Measurements from ENCODE around the gene ZMIZ2. TPM values are rescaled to one million over a fixed set of nuclear protein-coding genes. Genes with fewer than 3 reads are reported as not detected.
"Not testable (repeated sequence)": the region's sequence is repeated elsewhere in the genome, so short reads cannot be mapped to it uniquely, and the experiment has no call there.

ZMIZ2 gene
- polyA plus RNA-seq, 1 donor, result 37.4 TPM

DNA sequence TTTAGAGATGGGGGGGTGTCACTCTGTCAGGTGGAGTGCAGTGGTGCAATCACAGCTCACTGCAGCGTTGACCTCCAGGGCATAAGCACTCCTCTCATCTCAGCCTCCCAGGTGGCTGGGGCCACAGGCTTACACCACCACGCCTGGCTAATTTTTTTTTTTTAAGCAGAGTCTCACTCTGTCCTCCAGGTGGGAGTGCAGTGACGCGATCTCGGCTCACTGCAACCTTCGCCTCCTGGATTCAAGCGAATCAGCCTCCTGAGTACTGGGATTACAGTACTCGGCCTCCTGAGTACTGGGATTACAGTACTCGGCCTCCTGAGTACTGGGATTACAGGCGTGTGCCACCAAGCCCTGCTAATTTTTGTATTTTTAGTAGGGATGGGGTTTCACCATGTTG is 24.2 kb downstream of the ZMIZ2 start:
- DNase-seq (ENCODE audit: low read depth), result no peak

DNA sequence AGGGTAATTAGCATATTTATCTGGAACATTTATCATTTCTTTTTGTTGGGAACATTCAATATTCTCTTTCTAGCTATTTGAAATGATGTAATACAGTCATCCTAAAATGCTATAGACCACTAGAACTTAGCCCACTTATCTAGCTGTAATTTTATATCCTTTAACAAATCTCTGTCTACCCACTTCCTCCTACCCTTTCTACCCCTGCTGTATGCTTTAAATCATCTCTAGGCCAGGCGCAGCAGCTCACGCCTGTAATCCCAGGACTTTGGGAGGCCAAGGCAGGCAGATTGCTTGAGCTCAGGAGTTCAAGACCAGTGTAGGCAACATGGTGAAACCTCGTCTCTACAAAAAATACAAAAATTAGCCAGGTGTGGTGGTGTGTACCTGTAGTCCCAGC is 25.8 kb downstream of the ZMIZ2 start:
- not testable (repeated sequence) for DNase-seq (ENCODE audit: low read depth)

DNA sequence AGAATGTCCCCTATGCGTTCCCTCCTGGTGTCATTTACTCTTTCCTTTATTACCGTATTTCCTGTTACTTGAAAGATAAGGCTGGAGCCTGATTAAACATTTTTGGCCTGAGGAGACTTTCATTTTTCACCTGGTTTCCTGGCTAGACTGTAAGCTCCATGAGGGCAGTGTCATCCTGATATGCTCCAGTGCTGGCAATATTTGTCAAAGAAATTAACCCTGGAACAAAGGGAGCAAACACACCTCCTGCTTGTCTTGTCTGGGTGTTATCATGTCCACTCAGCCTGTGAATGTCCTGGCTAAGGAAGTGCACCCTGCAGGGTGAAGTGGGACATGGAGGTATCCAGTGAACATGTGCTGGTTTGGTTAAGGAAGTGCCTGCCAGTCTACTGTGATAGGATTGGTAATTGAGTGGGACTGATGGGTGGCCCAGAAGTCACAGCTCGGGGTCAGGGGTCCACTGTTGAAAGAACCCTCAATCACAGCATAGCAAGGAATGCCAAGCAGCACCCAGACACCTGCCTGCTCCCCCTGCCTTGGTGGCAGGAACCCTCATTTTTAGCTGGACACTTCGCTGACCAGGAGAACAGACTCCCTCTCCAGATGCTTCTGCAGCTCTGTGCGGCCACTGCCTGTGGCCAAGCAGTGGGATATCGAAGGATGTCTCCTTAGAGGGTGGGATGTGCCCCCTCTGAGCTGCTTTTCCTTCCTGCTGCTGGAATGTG is 26.9 kb downstream of the ZMIZ2 start:
- no peak for DNase-seq (ENCODE audit: low read depth)

DNA sequence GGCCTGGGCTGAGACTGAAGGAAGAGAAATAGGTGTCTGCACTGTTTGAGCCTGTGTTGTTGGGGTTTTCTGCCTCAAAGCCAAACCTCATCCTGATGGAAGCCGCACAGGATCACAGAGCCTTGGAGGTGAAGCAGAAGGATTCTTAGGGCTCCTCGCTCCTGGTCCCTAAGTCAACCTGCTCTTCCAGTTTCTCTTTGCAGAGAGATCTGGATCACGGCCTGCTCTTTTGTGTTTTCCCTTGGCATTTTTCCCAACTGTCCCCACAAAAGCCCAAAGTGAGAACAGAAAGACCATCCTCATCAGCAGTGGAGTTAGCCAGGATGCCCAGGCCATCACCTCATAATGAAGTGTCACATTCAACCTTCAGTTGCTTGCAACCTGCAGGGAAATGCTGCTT is 27.6 kb downstream of the ZMIZ2 start:
- DNase-seq (ENCODE audit: low read depth), result no peak

DNA sequence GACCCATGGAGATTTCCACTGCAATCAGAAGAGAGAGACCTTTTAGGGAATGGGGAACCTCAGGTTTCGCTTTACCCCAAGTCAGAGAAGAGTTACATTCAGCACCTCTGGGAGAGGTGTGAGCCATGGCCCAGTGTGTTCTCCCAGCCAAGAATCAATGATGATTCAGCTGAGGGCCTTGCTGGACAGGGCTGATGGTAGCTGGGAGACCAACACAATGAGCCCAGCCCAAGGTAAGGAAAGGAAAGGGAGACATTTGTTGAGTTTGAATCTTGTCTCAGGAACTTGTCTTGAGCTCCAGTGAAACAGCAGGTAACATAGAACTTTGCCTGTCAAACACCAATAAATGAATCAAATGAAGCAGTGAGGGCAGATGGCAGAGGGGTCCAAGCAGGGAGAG is 33.8 kb downstream of the ZMIZ2 start:
- DNase-seq (ENCODE audit: low read depth), result no peak

DNA sequence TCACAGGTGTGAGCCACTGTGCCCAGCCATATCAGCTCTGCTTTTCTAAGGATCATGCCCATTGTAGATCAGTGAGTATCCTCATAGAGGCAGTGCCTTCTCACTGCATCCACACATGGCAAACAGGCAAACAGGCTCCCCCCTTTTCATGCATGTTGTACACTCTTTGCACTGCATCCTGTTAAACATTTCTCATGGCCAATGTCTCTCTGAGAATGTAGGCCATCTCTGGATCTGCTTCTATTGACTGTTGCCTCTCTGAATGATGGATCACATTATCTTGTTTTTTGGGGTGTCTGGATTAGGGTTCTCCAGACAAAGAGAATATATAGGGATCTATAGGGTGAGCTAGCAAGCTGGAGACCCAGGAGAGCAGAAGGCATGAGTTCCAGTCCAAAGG is 34.8 kb downstream of the ZMIZ2 start:
- no peak for DNase-seq (ENCODE audit: low read depth)

DNA sequence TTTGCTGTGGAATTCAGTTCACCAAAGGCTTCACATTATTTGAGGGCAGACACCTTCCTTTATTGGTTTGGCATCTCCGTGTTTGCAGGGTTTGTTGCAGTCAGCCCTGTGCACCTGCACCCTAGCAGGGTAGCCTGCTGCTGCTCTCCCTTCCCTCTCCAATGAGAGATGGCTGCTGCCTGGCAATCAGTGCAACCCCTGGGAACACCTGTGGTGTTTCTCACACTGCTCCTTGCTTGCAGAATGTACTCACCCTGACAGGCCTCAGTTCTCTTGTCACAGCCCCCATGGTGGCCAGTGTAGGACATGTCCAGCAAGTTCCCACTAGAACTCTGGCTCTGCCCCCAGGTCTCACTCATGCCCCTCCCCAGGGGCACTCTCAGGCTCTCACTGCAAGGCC is 35.7 kb downstream of the ZMIZ2 start:
- DNase-seq (ENCODE audit: low read depth), result no peak

DNA sequence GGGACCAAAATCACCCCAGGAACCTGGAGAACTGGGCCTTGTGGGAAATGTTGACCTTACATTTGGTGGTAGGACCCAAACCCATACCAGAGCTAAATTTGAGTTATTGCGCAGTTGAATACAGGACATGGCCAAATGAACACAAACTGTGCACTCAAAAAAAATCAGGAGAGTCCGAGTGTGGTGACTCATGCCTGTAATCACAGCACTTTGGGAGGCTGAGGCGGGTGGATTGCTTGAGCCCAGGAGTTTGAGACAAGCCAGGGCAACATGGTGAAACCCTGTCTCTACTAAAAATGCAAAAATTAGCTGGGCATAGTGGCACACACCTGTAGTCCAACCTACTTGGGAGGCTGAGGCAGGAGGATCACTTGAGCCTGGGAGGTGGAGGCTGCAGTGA is 36.6 kb downstream of the ZMIZ2 start:
- DNase-seq (ENCODE audit: low read depth), result not testable (repeated sequence)

DNA sequence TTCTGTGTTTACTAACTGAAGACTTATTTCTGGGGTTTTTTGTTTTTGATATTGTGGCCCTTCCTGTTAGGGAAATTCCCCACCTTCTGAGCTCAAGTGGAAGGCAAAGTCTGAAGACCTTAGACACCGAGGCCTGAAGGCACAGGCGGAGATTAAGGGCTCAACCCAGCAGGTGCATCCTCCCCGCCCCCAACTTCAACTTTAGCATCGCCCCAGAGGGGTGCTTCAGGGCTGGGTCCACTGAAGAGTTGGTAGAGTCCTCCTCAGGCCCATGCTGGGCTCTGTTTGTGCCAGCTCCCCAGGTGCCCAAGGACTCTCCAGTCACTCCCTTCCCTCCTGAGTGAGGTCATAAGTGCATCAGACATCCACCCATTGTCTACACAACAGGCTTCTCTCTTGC is 38.4 kb downstream of the ZMIZ2 start:
- DNase-seq (ENCODE audit: low read depth), result no peak

DNA sequence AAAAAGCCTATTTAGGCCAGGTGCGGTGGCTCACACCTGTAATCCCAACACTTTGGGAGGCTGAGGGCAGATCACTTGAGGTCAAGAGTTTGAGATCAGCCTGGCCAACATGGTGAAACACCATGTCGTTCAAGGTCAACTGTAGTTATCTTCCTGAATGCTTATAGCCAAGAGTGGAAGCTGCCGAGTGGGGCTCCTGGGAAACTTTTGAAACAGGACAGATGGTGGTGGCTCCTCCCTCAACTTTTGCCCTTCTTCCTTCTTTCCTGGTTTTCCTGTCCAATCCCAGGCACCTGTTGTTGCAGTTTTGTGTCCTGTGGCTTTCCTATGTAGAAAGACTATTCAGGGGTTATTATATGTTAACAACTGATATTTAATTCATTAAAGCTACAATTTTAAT is 39.1 kb downstream of the ZMIZ2 start:
- no peak for DNase-seq (ENCODE audit: low read depth)

DNA sequence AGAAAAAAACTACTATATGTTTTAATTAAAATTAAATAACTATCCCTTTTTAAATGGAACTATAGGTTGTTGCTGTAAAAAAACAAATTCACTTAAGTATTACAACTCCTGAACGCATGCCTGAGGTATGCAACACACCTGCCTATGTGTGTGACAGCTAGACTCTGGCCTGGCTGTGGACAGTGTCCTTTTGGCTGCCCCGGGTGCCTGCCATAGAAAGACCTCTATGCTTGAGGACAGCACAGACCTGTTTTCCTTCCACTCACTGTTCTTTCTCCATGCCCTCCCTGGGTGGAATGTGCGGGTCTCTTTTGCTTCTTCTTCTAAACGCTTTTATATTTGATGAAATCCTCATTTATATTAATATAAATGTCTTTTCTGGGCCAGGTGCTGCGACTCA is 41.3 kb downstream of the ZMIZ2 start:
- no peak for DNase-seq (ENCODE audit: low read depth)

DNA sequence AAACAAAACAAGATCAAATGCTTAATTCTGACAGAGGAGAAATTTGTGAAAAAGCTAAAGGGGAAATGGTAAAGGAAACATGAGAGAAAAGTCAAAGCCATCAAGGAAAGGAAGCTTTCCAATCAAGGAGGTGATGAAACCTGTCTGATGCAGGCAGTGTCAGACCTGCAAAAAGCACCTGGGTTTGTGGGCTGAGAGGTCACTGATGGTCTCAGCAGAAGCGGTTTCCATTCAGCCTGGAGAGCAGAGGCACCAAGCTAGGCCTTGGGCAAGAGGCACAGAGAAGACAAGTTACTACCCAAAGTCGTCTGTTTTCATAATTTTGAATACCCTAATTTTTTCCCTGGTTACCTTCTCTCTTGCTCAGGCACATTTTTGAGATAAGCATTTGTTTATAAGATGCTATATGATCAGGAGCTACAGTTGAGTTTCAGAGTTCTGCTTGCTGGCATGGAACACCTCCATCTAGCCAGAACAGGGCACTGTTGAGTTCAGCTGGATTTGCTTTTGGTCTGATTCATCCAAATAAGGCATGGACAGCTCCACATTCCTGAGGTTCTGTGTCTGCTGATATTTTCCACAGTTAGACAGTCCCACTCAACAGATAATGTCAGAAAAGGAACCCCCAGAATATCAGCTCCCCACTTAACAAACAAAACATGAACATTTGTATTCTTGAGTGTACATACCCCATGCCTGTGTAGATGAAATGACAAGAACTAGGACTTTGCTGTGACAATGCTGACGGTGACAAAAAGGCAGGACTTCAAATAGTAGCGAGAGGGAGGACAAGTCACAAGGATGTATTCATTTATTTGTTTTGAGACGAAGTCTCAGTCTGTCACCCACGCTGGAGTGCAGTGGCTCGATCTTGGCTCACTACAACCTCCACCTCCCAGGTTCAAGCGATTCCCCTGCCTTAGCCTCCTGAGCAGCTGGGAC is 42.9 kb downstream of the ZMIZ2 start:
- DNase-seq (ENCODE audit: low read depth), result no peak

DNA sequence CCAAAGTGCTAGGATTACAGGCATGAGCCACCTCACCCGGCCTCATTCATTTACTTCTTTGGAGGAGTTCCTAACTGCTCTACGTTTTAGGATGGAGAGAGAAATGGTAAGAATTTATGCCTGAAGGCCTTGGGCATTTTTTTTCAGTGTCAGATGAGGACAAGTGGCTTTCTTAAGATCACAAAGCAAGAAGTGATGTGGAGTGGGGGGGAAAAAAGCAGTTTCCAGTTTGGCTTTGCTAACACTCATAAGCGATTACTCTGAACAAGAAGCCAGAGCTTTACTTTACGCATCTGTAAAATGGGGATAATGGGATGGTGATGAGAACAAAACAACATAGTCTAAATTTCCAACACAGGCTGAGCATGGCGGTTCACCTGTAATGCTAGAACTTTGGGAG is 45.3 kb downstream of the ZMIZ2 start:
- no peak for DNase-seq (ENCODE audit: low read depth)

DNA sequence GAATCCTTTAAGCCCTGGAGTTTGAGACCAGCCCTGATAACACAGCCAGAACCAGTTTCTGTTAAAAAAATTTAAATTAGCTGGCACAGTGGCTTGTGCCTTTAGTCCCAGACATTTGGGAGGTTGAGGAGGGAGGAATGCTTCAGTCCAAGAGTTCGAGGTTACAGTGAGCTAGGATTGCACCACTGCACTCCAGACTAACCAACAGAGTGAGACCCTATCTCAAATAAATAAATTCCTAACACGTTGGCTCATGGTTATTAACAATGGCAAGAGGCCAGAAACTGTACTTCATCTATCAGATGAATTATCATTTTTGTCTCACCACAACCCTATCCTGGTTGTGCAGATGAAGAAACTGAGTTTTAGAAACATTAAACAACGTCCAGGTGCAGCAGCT is 45.7 kb downstream of the ZMIZ2 start:
- DNase-seq (ENCODE audit: low read depth), result no peak

DNA sequence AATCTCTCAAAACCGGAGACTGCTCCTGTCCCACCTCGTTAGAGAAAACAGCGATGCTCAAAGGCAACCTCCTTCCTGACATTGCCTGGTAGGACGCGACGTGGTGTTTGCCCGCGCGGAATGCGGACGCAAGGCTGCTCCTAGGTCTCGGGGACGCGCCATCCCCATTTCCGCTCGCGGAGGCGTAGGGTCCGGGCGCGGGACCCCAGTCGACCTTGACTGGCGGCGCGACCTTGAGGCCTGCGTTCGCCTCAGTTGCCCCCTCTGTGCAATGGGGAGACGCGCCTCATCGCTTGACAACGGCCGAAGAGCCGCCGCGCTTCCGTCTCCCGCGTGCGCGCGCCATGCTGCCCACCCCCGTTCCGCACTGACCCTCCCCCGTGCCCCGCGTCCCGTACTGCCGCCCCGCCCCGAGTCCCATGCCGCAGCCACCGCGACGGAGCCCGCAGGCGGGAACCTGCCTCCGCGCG is 47.4 kb downstream of the ZMIZ2 start:
- no peak for DNase-seq (ENCODE audit: low read depth)

DNA sequence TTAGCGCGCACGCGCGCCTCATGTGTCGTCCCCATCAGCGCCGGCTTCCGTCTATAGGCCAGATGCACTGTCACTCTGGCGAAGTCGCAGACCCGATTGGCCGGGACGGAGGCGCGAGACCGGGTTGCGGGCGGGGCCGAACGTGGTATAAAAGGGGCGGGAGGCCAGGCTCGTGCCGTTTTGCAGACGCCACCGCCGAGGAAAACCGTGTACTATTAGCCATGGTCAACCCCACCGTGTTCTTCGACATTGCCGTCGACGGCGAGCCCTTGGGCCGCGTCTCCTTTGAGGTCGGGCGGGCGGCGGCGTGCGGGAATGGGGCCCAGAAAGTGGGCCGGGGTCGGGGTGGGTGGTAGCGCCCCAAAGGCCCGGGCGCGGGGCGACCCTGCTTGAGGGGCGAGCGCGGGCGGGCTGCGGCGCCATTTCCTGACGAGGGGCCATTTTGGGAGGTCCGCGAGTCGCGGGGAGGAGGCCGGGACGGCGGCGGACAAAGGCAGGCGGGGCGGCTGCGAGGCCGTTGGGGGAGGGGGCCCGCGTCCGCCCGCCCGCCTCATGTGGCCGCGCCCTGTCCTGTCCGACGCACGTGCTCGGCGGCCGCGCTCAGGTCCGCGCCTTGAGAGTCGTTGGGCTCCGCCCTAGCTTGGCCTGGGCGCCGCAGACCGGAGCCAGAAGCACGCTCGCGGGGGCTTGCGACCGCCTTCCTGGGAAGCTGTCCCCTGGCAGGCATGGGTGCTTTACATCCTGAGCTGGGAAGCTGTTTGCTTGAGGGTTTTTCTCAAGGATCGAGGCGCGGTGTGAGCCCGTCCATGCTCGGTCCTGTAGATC is 48.1 kb downstream of the ZMIZ2 start, which contains the start of gene PPIA:
TSS of gene PPIA (plus strand) at position 178 of the 825 bp plus-strand sequence. CDS start at position 222, 44 bp downstream.
- peak; percentile 97 for DNase-seq (ENCODE audit: low read depth)

DNA sequence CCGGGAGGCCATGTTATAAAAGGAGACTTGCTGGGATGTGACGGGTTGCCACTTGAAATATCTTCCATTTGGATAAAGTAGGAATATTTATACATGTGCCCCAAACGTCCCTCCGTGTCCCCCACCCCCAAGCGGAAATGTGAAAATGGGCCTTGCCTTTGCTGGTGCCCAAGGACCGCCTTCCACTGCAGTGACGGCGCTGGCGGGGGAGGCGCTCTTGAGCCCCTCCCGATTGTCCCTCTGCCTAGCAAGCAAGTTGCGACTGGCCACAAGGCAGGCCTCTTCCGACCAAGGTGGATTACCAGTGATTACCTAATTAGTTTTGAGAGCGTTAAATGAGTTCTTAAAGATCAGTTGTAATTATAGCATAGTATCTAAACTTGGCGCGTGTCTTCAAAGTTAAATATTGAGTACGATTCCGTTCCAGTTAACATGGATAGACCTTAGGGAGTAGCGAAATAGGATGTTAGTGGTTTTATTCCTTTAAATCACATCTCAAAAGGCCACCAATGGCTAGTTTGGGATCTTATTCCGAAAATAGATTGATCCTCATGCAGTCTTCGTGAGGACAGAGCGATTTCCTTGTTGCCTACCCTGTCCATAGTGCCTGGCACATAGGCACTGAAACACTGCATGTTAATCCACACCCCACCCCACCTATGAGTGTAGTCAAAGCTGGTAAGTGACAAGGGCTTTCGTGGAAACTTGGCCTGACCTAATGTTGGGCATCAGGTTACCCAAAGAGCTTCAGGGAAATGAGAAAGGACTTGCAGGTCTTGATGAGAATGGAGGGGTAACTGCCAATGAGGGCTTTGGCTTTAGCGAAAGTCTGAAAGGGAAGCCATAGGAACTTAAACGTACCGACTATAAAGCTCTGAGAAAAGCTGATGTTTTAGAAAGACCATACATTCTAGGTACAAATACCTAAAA is 48.9 kb downstream of the ZMIZ2 start:
- DNase-seq (ENCODE audit: low read depth), result peak; percentile 72

DNA sequence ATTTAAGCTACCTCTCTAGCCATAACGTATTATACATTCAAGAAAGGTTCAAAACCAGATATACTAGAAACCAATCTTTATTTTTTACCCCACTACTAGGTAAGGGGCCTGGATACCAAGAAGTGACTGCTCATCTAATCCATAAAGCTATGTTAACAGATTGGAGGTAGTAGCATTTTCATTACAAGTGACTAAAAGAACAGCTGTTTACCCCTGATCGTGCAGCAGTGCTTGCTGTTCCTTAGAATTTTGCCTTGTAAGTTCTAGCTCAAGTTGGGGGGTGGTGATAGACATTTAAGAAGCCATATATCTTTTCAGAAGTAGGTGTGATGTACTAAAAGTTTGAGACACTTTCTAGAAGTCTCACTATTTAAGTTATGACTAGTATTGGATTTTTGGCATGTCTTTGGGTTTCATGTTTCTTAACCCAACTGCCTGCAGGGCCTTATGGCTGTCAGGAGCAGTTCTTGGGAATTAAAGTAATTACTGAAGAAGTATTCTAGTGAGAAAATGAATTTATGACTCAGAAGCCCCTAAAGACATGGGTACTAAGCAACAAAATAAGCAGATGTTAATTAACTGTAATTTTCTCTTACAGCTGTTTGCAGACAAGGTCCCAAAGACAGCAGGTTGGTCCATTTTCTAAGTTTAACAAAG is 50.1 kb downstream of the ZMIZ2 start:
- DNase-seq (ENCODE audit: low read depth), result no peak

DNA sequence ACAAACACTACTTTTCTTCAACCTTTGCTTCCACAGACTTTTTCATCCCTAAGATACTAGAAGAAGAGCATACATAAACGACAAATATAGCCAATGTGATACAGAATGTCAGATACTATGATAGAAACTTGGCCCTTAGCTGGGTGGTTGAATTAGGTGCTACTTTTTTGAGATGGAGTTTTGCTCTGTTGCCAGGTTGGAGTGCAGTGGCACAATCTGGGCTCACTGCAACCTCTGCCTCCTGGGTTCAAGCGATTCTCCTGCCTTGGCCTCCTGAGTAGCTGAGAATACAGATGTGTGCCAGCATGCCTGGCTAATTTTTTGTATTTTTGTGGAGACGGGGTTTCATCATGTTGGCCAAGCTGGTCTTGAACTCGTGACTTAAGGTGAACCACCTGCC is 51.3 kb downstream of the ZMIZ2 start:
- DNase-seq (ENCODE audit: low read depth), result no peak

DNA sequence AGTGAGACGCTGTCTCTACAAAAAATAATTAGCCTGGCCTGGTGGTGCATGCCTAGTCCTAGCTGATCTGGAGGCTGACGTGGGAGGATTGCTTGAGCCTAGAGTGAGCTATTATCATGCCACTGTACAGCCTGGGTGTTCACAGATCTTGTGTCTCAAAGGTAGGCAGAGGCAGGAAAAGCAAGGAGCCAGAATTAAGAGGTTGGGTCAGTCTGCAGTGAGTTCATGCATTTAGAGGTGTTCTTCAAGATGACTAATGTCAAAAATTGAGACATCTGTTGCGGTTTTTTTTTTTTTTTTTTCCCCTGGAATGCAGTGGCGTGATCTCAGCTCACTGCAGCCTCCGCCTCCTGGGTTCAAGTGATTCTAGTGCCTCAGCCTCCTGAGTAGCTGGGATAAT is 53.2 kb downstream of the ZMIZ2 start:
- no peak for DNase-seq (ENCODE audit: low read depth)

Data from forelimb muscle (tissue), 1 donor.